ENCODE data around the gene HEPACAM2.

DNA sequence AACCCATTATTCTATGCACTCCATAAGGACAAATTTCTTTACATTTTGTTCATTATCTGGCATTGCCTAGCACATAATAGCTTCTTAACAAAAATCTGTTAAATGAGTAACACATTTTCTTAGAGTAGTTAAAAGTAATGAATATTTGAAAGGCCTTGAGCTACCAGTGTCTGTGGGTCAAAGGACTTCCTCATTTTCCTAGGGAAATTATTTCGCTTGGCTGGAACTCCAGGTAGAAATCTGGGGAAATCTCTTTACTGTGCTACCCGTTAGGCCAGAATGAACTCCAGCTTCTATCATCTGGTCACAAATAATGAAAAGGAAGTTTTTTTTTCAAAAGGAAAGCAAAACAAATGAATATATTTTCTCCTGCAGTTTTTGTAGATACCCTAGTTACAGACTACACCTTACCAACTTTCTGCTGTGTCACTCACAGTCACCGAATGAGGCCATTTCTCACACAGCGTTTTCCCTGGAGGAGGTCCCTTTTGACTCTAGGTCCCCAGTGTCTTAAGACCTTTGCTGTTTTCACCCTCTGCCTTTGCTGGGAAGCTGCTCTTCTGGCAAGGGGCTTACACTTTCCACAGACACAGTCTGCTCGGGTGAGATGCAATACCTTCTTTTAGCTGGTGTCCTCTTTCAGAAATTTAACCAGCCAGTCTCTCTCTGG is 79.7 kb downstream of the HEPACAM2 start:
- TF ChIP-seq, protein P1, sequence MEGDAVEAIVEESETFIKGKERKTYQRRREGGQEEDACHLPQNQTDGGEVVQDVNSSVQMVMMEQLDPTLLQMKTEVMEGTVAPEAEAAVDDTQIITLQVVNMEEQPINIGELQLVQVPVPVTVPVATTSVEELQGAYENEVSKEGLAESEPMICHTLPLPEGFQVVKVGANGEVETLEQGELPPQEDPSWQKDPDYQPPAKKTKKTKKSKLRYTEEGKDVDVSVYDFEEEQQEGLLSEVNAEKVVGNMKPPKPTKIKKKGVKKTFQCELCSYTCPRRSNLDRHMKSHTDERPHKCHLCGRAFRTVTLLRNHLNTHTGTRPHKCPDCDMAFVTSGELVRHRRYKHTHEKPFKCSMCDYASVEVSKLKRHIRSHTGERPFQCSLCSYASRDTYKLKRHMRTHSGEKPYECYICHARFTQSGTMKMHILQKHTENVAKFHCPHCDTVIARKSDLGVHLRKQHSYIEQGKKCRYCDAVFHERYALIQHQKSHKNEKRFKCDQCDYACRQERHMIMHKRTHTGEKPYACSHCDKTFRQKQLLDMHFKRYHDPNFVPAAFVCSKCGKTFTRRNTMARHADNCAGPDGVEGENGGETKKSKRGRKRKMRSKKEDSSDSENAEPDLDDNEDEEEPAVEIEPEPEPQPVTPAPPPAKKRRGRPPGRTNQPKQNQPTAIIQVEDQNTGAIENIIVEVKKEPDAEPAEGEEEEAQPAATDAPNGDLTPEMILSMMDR (IDR thresholded peaks at IDR 0.05; ENCODE audit: low read depth, low read length), result no peak
- TF ChIP-seq EZH2phosphoT487 (IDR thresholded peaks at IDR 0.05; ENCODE audit: low read depth), result no peak

Data from OCI-LY3 (cell line).